C4-2B (cell line): Measurements from ENCODE around the gene INPP4B.

Source experiments
- CTCF ChIP-seq: fragments of 450-650 bp; conservative IDR thresholded peaks from 2 replicates; pipeline ENCODE4 v1.5.1; 2017; ENCODE audit warnings: mild to moderate bottlenecking
- ZFX ChIP-seq: fragments of 450-650 bp; IDR thresholded peaks from 2 replicates; pipeline ENCODE4 v1.6.1; 2017

GRCh38 chr4:142287371-142287770 lies 558.7 kb downstream of the INPP4B start:
- TF ChIP-seq ZFX (no peak), CTCF (no peak)
